ENCODE data around the gene FBXL7. TPM values are rescaled to one million over a fixed set of nuclear protein-coding genes. Genes with fewer than 3 reads are reported as not detected.

Gene FBXL7
- total and polyA plus RNA-seq, 2 donors (not counting 1 experiment from before 2014, with no cell fraction given) = not detected

- 95% methylated on average over 8 of the region's 11 CpGs for WGBS (ENCODE audit: insufficient coverage)
- no peak overlapping the region for H3K9ac ChIP-seq (ENCODE audit: low read length)
- H3K4me3 ChIP-seq (ENCODE audit: control extremely low read depth in 1 of 5, extremely low read depth in 1 of 5, insufficient read depth in 1 of 5, low read depth in 2 of 5, low read length in 4 of 5) = no peak overlapping the region
- peaks cover 0 to 15% (median 0%) of the 10 kb centered on the region in 3 donors for H3K9me3 ChIP-seq (ENCODE audit: control extremely low read depth in 1 of 3, control insufficient read depth in 2 of 3, insufficient read depth in 1 of 3, low read length in 2 of 3)
- no peaks in the 10 kb centered on the region for H3K27me3 ChIP-seq (replicated peaks in 1 of 4; ENCODE audit: control extremely low read depth in 1 of 4, control insufficient read depth in 3 of 4, insufficient read depth in 4 of 4, low read length in 3 of 4)
- H3K27ac ChIP-seq (ENCODE audit: low read length in 2 of 2) = no peak overlapping the region
- ChIA-PET POLR2A (no interaction called here), CTCF (no interaction called here)
- no peak overlapping the region for H3K27ac Mint-ChIP-seq
- DNase-seq (no peak), ATAC-seq (ENCODE audit: low read depth) (no peak)
- no peaks in the 10 kb centered on the region for H3K4me1 Mint-ChIP-seq
- H3K36me3 ChIP-seq (replicated peaks in 1 of 2; ENCODE audit: control extremely low read depth in 1 of 2, control insufficient read depth in 1 of 2, extremely low read depth in 1 of 2, insufficient read depth in 2 of 2, low read length in 1 of 2) = no peaks in the 10 kb centered on the region
- no peaks in the 10 kb centered on the region for H3K27me3 Mint-ChIP-seq
- intact Hi-C loops (cut with micrococcal nuclease) = no loop called here
- H3K9me3 Mint-ChIP-seq (ENCODE audit: insufficient read depth) = no peaks in the 10 kb centered on the region
- no peak overlapping the region for H3K4me2 ChIP-seq (replicated peaks; ENCODE audit: low read depth, low read length, poor library complexity, severe bottlenecking)
- no peaks in the 10 kb centered on the region for H3K4me1 ChIP-seq (ENCODE audit: control insufficient read depth in 2 of 2, insufficient read depth in 2 of 2, low read length in 2 of 2)
- no peaks in the 10 kb centered on the region for H3K79me2 ChIP-seq (ENCODE audit: control insufficient read depth, insufficient read depth, low read length)
- H4K20me1 ChIP-seq (ENCODE audit: control insufficient read depth, insufficient read depth, low read length, poor library complexity, severe bottlenecking) = no peaks in the 10 kb centered on the region
- H3K4me3 Mint-ChIP-seq = no peak overlapping the region
- TF ChIP-seq CTCF (IDR thresholded peaks at IDR 0.05) (no peak), EZH2 (IDR thresholded peaks at IDR 0.05; ENCODE audit: borderline replicate concordance, insufficient read depth, low read depth, low read length, poor library complexity, severe bottlenecking) (no peak)
- H2AFZ ChIP-seq (ENCODE audit: insufficient read depth, low read depth, low read length, poor library complexity, severe bottlenecking) = no peak overlapping the region
These were observed 429.8 kb downstream of the FBXL7 start for GRCh38 chr5:15929611-15930263.

- ChIA-PET CTCF (no interaction called here), POLR2A (no interaction called here)
- no peak overlapping the region for H3K27ac ChIP-seq (ENCODE audit: low read length in 2 of 2)
- Mint-ChIP-seq H3K27me3 (no peaks in the 10 kb centered on the region), H3K4me1 (no peaks in the 10 kb centered on the region), H3K4me3 (no peak overlapping the region), H3K9me3 (ENCODE audit: insufficient read depth) (peaks cover 2% of the 10 kb centered on the region), H3K27ac (no peak overlapping the region)
- H3K79me2 ChIP-seq (ENCODE audit: control insufficient read depth, insufficient read depth, low read length) = no peaks in the 10 kb centered on the region
- no peaks in the 10 kb centered on the region for H3K36me3 ChIP-seq (replicated peaks in 1 of 2; ENCODE audit: control extremely low read depth in 1 of 2, control insufficient read depth in 1 of 2, extremely low read depth in 1 of 2, insufficient read depth in 2 of 2, low read length in 1 of 2)
- H2AFZ ChIP-seq (ENCODE audit: insufficient read depth, low read depth, low read length, poor library complexity, severe bottlenecking) = no peak overlapping the region
- ATAC-seq (ENCODE audit: low read depth) = no peak
- H3K27me3 ChIP-seq (replicated peaks in 1 of 4; ENCODE audit: control extremely low read depth in 1 of 4, control insufficient read depth in 3 of 4, insufficient read depth in 4 of 4, low read length in 3 of 4) = no peaks in the 10 kb centered on the region
- no peak for TF ChIP-seq EZH2 (IDR thresholded peaks at IDR 0.05; ENCODE audit: borderline replicate concordance, insufficient read depth, low read depth, low read length, poor library complexity, severe bottlenecking)
- no peak for TF ChIP-seq CTCF (IDR thresholded peaks at IDR 0.05)
- H3K4me2 ChIP-seq (replicated peaks; ENCODE audit: low read depth, low read length, poor library complexity, severe bottlenecking) = no peak overlapping the region
- no peaks in the 10 kb centered on the region for H4K20me1 ChIP-seq (ENCODE audit: control insufficient read depth, insufficient read depth, low read length, poor library complexity, severe bottlenecking)
- intact Hi-C loops (cut with micrococcal nuclease) = no loop called here
- no peak for DNase-seq
- H3K4me3 ChIP-seq (ENCODE audit: control extremely low read depth in 1 of 5, extremely low read depth in 1 of 5, insufficient read depth in 1 of 5, low read depth in 2 of 5, low read length in 4 of 5) = no peak overlapping the region
- H3K9ac ChIP-seq (ENCODE audit: low read length) = no peak overlapping the region
- no CpG with 5 or more reads among the region's 5 CpGs for WGBS (ENCODE audit: insufficient coverage)
- peaks cover 0 to 24% (median 0%) of the 10 kb centered on the region in 3 donors for H3K9me3 ChIP-seq (ENCODE audit: control extremely low read depth in 1 of 3, control insufficient read depth in 2 of 3, insufficient read depth in 1 of 3, low read length in 2 of 3)
- no peaks in the 10 kb centered on the region for H3K4me1 ChIP-seq (ENCODE audit: control insufficient read depth in 2 of 2, insufficient read depth in 2 of 2, low read length in 2 of 2)
These were observed 432.1 kb downstream of the FBXL7 start for GRCh38 chr5:15932066-15932465.

Data from B cell (primary cell).